Vagina (tissue), 2 donors: ENCODE measurements around the gene MCF2L. TPM values are rescaled to one million over a fixed set of nuclear protein-coding genes. Genes with fewer than 3 reads are reported as not detected.

Experiments used
- DNase-seq, 2 donors: peaks; one replicate each; pipeline ENCODE4 v3.0.0-alpha.2; 2017; ENCODE audit errors: extremely low spot score in 2 of 2
- H3K27ac ChIP-seq: fragments of 200-600 bp; sonication (generic); one replicate; pipeline ENCODE4 v1.5.1; 2019
- H3K27me3 ChIP-seq: fragments of 200-600 bp; sonication (generic); one replicate; pipeline ENCODE4 v1.5.1; 2019
- H3K36me3 ChIP-seq, 2 donors: fragments of 200-600 bp; sonication (generic); one replicate each; pipeline ENCODE4 v1.5.1; 2017 to 2019
- H3K4me1 ChIP-seq: fragments of 200-600 bp; sonication (generic); one replicate; pipeline ENCODE4 v1.5.1; 2019
- H3K4me3 ChIP-seq, 2 donors: fragments of 200-600 bp; sonication (generic); 1 replicate in 1 of 2; 2 replicates in 1 of 2; pipeline ENCODE4 v1.5.1; 2016 to 2019
- H3K9me3 ChIP-seq: fragments of 200-600 bp; sonication (generic); one replicate; pipeline ENCODE4 v1.5.1; 2019
- CTCF ChIP-seq, 3 experiments: fragments of 450-650 bp in 2 of 3; fragments of 200-600 bp in 1 of 3; sonication (generic) in 1 of 3; IDR thresholded peaks; one replicate each; pipeline ENCODE4 v1.5.1; 2017 to 2019; ENCODE audit warnings: antibody characterized with exemption in 3 of 3, mild to moderate bottlenecking in 2 of 3, moderate library complexity in 2 of 3
- POLR2A ChIP-seq, 2 donors: fragments of 450-650 bp; IDR thresholded peaks; one replicate each; pipeline ENCODE4 v1.6.1; 2017; ENCODE audit warnings: antibody characterized with exemption in 2 of 2, mild to moderate bottlenecking in 2 of 2, moderate library complexity in 2 of 2
- POLR2AphosphoS5 ChIP-seq, 2 donors: sonication (generic); formaldehyde crosslinking; IDR thresholded peaks; one replicate each; pipeline ENCODE4 v1.9.0; 2017; ENCODE audit warnings: antibody characterized with exemption in 2 of 2, mild to moderate bottlenecking in 2 of 2, low read depth in 1 of 2; ENCODE audit not compliant: insufficient read depth in 1 of 2
- intact Hi-C: fragments of 100-400 bp; cut with DNase I; formaldehyde crosslinking; loops from one replicate; pipeline ENCODE4 v1.15.1; 2023
- total RNA-seq: library from RNA; depleted of rRNA; stranded (reverse); fragments of >200 nt; gene quantifications from one replicate; pipeline ENCODE4 v1.2.3, GENCODE V29; 2016

MCF2L gene
- total RNA-seq, 1 donor from 2014 or later: 45.4 TPM

DNA sequence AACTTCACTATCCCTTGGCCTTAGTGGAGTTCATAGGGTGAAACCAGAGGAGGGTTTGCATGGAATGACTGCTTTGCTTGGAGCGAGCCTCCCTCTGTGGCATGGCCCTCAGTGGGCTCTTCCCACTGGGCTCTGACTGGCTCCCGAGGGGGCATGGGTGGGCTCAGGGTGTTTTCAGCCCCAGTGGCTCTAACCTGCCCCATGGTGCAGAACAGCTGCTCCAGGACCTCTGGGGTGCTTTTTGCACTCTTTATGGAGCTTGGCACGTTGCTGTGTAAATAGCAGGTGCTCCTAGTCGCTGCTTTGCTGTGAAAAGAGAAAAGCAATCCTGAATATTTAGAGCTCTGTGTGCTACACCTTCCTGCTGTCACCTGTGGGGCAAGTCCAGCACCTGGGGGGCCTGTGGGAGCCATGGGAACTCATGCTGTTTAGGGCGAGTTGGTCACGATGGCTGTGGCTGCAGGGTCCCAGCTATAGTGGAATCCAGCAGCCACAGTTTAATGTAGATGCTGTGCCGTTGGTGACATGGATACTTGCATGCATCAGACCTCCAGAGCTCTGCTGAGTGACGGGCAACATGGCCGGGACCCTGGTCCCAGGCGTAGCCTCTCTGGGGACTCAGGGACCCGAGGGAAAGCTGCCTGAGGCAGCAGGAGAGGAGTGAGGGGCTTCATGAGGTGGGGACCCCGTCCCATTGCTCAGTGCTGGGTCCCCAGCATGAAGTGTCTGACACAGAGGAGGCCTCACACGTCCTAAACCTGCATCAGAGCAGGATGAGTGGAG, 14.3 kb upstream of the MCF2L start:
- TF ChIP-seq CTCF (IDR thresholded peaks at IDR 0.05): no peak
- no peak for DNase-seq
- intact Hi-C loops: no loop called here
- no peaks in the 10 kb centered on the region for H3K36me3 ChIP-seq
- no peaks in the 10 kb centered on the region for H3K9me3 ChIP-seq
- no peaks in the 10 kb centered on the region for H3K4me1 ChIP-seq
- H3K4me3 ChIP-seq: no peak overlapping the region
- H3K27ac ChIP-seq: no peak overlapping the region
- no peaks in the 10 kb centered on the region for H3K27me3 ChIP-seq

DNA sequence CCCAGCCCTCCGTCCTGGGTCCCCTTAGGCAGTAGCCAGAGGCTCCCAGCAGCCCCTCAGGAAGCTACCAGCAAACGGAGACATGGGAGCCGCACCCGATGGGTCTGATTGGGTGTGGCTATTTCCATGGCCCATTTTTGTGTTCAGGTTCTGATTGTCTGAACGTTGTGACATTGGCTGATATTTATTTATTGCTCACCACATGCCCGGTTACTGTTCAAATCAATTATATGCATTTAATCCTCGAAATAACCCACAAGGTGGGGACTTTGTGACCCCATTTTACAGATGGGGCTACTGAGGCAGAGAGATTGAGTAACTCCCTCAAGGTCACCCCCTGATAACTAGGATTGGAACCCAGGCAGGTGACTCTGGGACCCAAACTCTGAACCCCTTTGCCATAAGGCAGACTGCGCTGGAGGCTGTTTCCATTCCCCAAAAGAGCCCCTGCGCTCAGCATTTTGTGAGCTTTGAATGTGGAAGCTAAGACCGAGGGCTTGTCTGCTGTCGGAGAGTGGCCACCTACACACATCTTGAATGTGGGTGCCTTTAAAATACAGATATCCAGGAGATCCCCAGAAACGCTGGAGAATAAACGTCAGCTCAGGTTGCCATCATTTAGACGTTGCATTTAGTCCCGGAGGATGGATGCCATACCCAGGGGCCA, 13.6 kb upstream of the MCF2L start:
- DNase-seq: no peak
- Histone ChIP-seq H3K27me3 (no peaks in the 10 kb centered on the region), H3K9me3 (no peaks in the 10 kb centered on the region), H3K27ac (no peak overlapping the region), H3K4me3 (no peak overlapping the region), H3K36me3 (no peaks in the 10 kb centered on the region), H3K4me1 (no peaks in the 10 kb centered on the region)
- TF ChIP-seq CTCF (IDR thresholded peaks at IDR 0.05): no peak
- TF ChIP-seq POLR2A (IDR thresholded peaks at IDR 0.05): no peak
- no peak for TF ChIP-seq POLR2AphosphoS5 (IDR thresholded peaks at IDR 0.05; ENCODE audit: insufficient read depth in 1 of 2, low read depth in 1 of 2)
- intact Hi-C loops: no loop called here

DNA sequence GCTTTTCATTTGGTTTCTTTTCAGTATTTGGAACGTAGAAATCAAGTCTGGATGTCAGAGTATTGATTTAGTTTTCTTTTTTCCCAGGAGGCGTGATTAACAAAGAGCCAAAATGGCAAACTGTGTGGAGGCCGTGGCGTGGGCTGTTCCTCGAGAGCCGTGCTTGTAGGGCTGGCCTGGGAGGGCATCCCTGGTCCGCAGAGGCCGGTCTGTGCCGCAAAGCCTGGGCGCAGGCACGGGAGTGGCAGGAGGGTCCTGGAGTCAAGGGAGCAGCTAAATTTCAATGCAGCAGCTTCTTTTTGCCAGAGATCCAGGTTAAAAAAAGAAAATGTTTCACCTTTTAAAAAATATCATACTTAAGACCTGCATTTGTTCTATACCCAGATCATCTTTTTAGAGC, 13.1 kb upstream of the MCF2L start:
- no peak for DNase-seq
- no peaks in the 10 kb centered on the region for H3K36me3 ChIP-seq
- H3K4me3 ChIP-seq: no peak overlapping the region
- H3K27ac ChIP-seq: no peak overlapping the region
- intact Hi-C loops: no loop called here
- no peaks in the 10 kb centered on the region for H3K27me3 ChIP-seq
- no peak for TF ChIP-seq POLR2AphosphoS5 (IDR thresholded peaks at IDR 0.05; ENCODE audit: insufficient read depth in 1 of 2, low read depth in 1 of 2)
- no peak for TF ChIP-seq POLR2A (IDR thresholded peaks at IDR 0.05)
- no peak for TF ChIP-seq CTCF (IDR thresholded peaks at IDR 0.05)
- no peaks in the 10 kb centered on the region for H3K9me3 ChIP-seq
- H3K4me1 ChIP-seq: no peaks in the 10 kb centered on the region

DNA sequence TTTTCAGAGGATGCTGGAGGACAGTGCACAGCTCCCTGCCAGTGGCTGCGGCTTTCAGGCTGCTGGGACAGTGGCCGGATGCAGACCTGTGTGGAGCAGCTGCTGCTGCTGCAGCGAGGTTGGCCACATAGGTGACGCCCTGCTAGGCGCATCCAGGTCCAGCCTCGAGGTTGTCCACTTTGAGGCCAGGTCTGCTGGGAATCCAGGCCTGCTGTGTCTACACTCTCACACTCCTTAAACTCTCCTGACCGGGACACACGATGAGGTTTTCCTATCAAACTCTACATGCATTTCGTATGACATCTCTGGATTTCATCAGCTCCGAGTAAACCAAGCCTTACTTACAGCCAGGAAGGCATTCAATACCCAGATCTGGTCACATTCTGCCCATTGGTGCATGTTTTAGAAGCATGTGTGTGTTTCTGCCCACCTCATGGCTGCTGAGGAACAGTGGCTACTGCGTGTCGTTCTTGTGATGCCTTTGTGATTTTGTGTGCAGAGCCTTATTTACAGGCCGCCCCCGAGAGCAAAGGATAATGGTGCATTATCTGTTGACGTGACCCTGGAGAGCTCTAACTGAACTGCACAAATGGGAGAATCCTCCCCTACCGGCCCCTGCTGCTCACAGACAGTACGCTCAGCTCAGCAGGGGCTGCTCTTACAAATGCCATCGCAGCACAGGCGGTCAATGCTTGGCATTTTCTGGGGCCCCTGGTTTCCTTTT, 12.3 kb upstream of the MCF2L start:
- Histone ChIP-seq H3K4me3 (no peak overlapping the region), H3K27me3 (no peaks in the 10 kb centered on the region), H3K4me1 (no peaks in the 10 kb centered on the region), H3K36me3 (no peaks in the 10 kb centered on the region), H3K27ac (no peak overlapping the region), H3K9me3 (no peaks in the 10 kb centered on the region)
- TF ChIP-seq POLR2AphosphoS5 (IDR thresholded peaks at IDR 0.05; ENCODE audit: insufficient read depth in 1 of 2, low read depth in 1 of 2) (no peak), CTCF (IDR thresholded peaks at IDR 0.05) (no peak), POLR2A (IDR thresholded peaks at IDR 0.05) (no peak)
- no peak for DNase-seq
- intact Hi-C loops: no loop called here

- no peaks in the 10 kb centered on the region for H3K27me3 ChIP-seq
- no peaks in the 10 kb centered on the region for H3K9me3 ChIP-seq
- no peak overlapping the region for H3K4me3 ChIP-seq
- no peaks in the 10 kb centered on the region for H3K36me3 ChIP-seq
- H3K27ac ChIP-seq: no peak overlapping the region
- no peaks in the 10 kb centered on the region for H3K4me1 ChIP-seq
- intact Hi-C loops: no loop called here
- TF ChIP-seq POLR2AphosphoS5 (IDR thresholded peaks at IDR 0.05; ENCODE audit: insufficient read depth in 1 of 2, low read depth in 1 of 2) (no peak), POLR2A (IDR thresholded peaks at IDR 0.05) (no peak), CTCF (IDR thresholded peaks at IDR 0.05) (no peak)
- DNase-seq: no peak
Observed at GRCh38 chr13:112957295-112957677, 11.7 kb upstream of the MCF2L start.
